Transverse colon (tissue), 3 donors: ENCODE measurements around the gene PLEKHA7.

Experiments used
- EP300 ChIP-seq: sonication (generic); formaldehyde crosslinking; IDR thresholded peaks from one replicate; pipeline ENCODE4 v1.6.1; 2017; ENCODE audit warnings: antibody characterized with exemption, low read depth
- TF ChIP-seq, protein P1 (sequence below), 5 experiments: fragments of 200-600 bp in 3 of 5; fragments of 450-650 bp in 2 of 5; sonication (generic) in 3 of 5; IDR thresholded peaks; 1 replicate in 2 of 5; 2 replicates in 3 of 5; pipeline ENCODE4 v1.5.1; 2016 to 2017; ENCODE audit warnings: antibody characterized with exemption in 5 of 5, inconsistent platforms in 3 of 5, mild to moderate bottlenecking in 2 of 5, moderate library complexity in 1 of 5

DNA sequence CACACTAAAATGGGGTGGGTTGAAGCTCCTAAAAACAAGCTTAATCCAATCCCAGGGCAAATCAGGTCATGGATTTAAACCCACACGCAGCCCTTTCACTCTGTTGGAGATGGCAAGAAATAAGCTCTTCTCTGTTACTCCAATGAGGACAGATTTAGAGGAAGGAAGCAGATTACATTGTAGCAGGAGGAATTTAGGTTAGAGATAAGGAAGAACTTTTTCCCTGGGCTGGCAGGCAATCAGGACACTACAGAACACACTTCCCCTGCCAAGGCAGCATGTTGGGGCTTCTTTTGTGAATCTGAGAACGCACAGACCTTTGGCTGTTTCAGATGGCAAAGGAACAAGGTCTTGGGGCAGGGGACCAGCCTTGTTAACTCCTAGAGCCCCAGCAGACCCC is 229.5 kb downstream of the PLEKHA7 start:
- TF ChIP-seq, protein P1, sequence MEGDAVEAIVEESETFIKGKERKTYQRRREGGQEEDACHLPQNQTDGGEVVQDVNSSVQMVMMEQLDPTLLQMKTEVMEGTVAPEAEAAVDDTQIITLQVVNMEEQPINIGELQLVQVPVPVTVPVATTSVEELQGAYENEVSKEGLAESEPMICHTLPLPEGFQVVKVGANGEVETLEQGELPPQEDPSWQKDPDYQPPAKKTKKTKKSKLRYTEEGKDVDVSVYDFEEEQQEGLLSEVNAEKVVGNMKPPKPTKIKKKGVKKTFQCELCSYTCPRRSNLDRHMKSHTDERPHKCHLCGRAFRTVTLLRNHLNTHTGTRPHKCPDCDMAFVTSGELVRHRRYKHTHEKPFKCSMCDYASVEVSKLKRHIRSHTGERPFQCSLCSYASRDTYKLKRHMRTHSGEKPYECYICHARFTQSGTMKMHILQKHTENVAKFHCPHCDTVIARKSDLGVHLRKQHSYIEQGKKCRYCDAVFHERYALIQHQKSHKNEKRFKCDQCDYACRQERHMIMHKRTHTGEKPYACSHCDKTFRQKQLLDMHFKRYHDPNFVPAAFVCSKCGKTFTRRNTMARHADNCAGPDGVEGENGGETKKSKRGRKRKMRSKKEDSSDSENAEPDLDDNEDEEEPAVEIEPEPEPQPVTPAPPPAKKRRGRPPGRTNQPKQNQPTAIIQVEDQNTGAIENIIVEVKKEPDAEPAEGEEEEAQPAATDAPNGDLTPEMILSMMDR (IDR thresholded peaks at IDR 0.05): no peak
- no peak for TF ChIP-seq EP300
